Retinal pigment epithelial cell (primary cell): ENCODE measurements around the gene TACO1.

ENCODE experiments used
- DNase-seq: peaks from one replicate; pipeline ENCODE4 v3.0.0-alpha.2; 2010; ENCODE audit warnings: low read depth
- H3K4me3 ChIP-seq: 2 replicates; pipeline ENCODE4 v1.5.1; 2011; ENCODE audit warnings: mild to moderate bottlenecking, low read length, control low read depth, moderate library complexity
- TF ChIP-seq, protein P1 (sequence below): conservative IDR thresholded peaks from 2 replicates; pipeline ENCODE4 v1.5.1; 2011; ENCODE audit warnings: low read depth, low read length, control low read depth, inconsistent platforms

The TACO1 gene

GRCh38 chr17:63621229-63621683, 20.6 kb downstream of the TACO1 start:
- H3K4me3 ChIP-seq = peak overlapping the region; percentile 74
- TF ChIP-seq, protein P1, sequence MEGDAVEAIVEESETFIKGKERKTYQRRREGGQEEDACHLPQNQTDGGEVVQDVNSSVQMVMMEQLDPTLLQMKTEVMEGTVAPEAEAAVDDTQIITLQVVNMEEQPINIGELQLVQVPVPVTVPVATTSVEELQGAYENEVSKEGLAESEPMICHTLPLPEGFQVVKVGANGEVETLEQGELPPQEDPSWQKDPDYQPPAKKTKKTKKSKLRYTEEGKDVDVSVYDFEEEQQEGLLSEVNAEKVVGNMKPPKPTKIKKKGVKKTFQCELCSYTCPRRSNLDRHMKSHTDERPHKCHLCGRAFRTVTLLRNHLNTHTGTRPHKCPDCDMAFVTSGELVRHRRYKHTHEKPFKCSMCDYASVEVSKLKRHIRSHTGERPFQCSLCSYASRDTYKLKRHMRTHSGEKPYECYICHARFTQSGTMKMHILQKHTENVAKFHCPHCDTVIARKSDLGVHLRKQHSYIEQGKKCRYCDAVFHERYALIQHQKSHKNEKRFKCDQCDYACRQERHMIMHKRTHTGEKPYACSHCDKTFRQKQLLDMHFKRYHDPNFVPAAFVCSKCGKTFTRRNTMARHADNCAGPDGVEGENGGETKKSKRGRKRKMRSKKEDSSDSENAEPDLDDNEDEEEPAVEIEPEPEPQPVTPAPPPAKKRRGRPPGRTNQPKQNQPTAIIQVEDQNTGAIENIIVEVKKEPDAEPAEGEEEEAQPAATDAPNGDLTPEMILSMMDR = no peak
- DNase-seq = no peak

DNA sequence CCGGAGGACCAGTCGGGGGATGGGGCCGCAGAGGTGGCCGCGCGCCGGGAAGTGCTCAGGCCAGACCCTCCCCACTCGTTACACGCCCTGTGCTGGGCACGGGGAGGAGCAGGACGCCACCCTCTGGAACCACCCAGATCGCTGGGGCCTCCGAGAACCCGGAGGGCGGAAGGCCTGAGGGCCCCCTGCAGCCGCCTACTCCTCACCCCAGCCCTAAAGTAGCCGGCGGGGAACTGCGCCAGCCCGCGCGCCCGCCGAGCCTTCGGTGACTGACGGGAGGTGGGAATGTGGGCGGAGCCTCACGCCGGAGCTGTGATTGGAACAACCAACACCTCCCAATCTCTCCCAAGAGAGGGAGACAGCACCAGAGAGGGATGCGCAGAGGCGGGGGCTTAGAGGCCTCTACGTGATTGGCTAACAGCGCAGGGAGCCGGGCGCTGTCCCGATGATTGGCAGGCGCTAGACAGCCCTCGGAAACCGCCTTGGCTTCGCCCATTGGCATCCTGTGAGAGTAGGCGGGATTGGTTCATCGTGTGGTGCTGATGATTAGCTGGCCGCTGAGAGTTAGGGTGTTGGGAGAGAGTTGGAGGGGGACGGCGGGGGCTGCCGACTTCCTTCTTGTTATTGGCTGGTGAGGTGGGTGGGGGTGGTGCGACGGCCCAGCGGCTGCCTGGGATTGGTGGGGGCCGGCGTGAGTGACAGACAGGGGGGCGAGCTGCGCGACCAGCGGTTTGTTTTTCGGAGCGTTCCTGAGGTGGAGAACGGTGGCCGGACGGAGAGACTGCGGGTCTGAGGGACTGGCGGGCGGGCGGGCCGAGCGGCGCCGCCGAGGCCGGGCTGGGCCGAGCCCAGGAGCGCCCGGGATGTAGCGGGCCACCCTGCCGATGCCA, 21.2 kb downstream of the TACO1 start, which contains the start of gene MAP3K3:
Gene MAP3K3, plus strand, starts transcription at position 734 of the 890 bp plus-strand sequence. CDS start 343 bp downstream, outside the sequence.
- peak; percentile 100 for DNase-seq
- peak within 1 kb of the TSS; percentile 74 for H3K4me3 ChIP-seq
- TF ChIP-seq, protein P1 = no peak

- peak overlapping the region; percentile 74 for H3K4me3 ChIP-seq
- DNase-seq = no peak
- TF ChIP-seq, protein P1 = no peak
Observed at GRCh38 chr17:63622574-63623390, 22.1 kb downstream of the TACO1 start.

DNA sequence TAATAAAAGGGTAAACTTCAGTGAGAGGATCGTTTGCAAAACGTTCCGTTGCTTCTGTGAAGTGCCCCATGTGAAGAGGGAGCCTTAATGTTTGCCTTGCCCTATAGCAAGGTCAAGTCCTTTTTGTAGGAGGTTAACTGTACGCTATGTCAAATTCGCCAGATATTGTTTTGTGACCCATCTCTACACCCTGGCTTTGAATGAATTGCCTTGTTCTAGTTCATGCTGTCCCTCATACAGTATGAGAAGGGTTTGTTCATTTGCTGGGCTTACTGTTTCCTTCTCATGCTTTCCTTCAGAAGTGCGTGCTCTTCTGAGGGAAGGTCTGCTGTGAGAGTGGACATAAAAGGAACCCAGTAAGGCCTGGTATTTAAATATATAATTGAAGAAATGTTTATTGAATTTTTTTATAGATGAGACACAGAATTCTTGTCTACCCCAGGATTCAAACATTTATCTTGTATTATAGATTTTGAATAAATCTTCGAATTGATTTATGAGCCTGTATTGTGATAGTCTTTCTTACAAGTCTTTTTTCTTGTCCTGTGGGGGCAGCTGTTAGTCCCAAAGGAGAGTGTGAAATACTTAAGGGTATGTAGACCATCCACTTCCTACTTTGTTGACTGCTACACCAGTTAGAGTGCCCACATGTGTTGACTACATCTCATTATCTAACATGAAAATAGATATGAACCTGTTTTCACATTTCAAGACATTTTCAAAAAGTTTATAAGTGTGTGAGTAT, 23.3 kb downstream of the TACO1 start:
- TF ChIP-seq, protein P1 = no peak
- DNase-seq = no peak
- peak overlapping the region; percentile 74 for H3K4me3 ChIP-seq

DNA sequence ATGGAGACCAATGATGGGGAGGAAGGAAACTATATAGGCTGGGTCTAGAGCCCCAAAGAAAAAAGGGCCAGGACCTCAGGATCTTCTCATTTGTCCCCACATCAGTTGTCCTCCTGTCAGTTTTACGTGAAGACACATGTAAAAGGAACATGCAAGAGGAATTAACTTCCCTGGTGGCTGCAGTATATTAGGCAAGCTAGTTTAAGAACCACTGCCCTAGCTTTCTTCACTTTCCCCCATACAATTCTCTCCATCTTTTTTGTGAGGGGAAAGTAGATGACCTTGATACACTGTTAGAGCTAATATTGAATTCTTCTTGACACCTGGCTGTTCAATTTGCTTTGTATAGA, 23.8 kb downstream of the TACO1 start:
- H3K4me3 ChIP-seq = no peak overlapping the region
- DNase-seq = no peak
- TF ChIP-seq, protein P1 = no peak

GRCh38 chr17:63626551-63627180, 26.0 kb downstream of the TACO1 start:
- TF ChIP-seq, protein P1 = no peak
- no peak for DNase-seq

More at GRCh38 chr17:63626551-63627180, 26.0 kb downstream of the TACO1 start:
- no peak overlapping the region for H3K4me3 ChIP-seq
